ENCODE data around the gene CDKN1B.

GRCh38 chr12:12764824-12765223 is 47.7 kb downstream of the CDKN1B start:
- TF ChIP-seq, protein P1, sequence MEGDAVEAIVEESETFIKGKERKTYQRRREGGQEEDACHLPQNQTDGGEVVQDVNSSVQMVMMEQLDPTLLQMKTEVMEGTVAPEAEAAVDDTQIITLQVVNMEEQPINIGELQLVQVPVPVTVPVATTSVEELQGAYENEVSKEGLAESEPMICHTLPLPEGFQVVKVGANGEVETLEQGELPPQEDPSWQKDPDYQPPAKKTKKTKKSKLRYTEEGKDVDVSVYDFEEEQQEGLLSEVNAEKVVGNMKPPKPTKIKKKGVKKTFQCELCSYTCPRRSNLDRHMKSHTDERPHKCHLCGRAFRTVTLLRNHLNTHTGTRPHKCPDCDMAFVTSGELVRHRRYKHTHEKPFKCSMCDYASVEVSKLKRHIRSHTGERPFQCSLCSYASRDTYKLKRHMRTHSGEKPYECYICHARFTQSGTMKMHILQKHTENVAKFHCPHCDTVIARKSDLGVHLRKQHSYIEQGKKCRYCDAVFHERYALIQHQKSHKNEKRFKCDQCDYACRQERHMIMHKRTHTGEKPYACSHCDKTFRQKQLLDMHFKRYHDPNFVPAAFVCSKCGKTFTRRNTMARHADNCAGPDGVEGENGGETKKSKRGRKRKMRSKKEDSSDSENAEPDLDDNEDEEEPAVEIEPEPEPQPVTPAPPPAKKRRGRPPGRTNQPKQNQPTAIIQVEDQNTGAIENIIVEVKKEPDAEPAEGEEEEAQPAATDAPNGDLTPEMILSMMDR (IDR thresholded peaks at IDR 0.05): no peak
- no peak for TF ChIP-seq POLR2AphosphoS5 (IDR thresholded peaks at IDR 0.05)

Measured in breast epithelium (tissue), 3 donors.